A673 (cell line): Measurements from ENCODE around the gene TMEM132C.

Source experiments
- CTCF ChIP-seq: fragments of 300-800, 200-600 bp; sonication (generic); conservative IDR thresholded peaks from 2 replicates; pipeline ENCODE4 v1.5.1; 2017; ENCODE audit warnings: low read depth, mild to moderate bottlenecking, antibody characterized with exemption, low read length, moderate library complexity, mixed read lengths
- EZH2 ChIP-seq: fragments of 200-600 bp; sonication (generic); IDR thresholded peaks from 2 replicates; pipeline ENCODE4 v1.6.1; 2017; ENCODE audit warnings: borderline replicate concordance, low read depth, mild to moderate bottlenecking, mixed read lengths, antibody characterized with exemption, low read length; ENCODE audit not compliant: poor library complexity, severe bottlenecking

GRCh38 chr12:128557231-128557630, 290.3 kb downstream of the TMEM132C start:
- TF ChIP-seq CTCF (no peak), EZH2 (no peak)
